ENCODE data around the gene PFN1. TPM values are rescaled to one million over a fixed set of nuclear protein-coding genes. Genes with fewer than 3 reads are reported as not detected.

PFN1 gene
- total RNA-seq, 1 experiment from 2014 or later, result 1,213 TPM

- CTCF ChIA-PET, result no interaction called here
- H4K20me1 ChIP-seq (ENCODE audit: insufficient read depth), result no peaks in the 10 kb centered on the region
- no peak for DNase-seq (ENCODE audit: low read depth, low spot score)
- ATAC-seq, result no peak
- intact Hi-C loops (cut with micrococcal nuclease), result no loop called here
- no peaks in the 10 kb centered on the region for H3K9me2 ChIP-seq (ENCODE audit: insufficient read depth)
- RAD21 ChIA-PET (ENCODE audit: low non-redundant PET in 1 of 2, low total read pairs in 2 of 2, uncharacterized antibody in 2 of 2, unreplicated experiment in 2 of 2), result no interaction called here
- H3K27ac ChIP-seq (ENCODE audit: low read depth, low read length), result no peak overlapping the region
- H3K79me2 ChIP-seq (ENCODE audit: insufficient read depth, low read length), result peaks cover 11% of the 10 kb centered on the region; the same call in 1 of the 2 replicates
- no peaks in the 10 kb centered on the region for H3K27me3 ChIP-seq (ENCODE audit: insufficient read depth, low read length)
- no TSS peak for BruUV-seq (replicated peaks)
- POLR2A ChIA-PET, result interaction anchor here (1.4 to 1.5 kb wide), 2 partner anchors 13 to 15 kb away, joined by 3 to 7 read pairs; no protein-coding TSS in a partner anchor
- no peak overlapping the region for H3K9ac ChIP-seq (ENCODE audit: low read length)
- no peak for TF ChIP-seq FOSL1 (IDR thresholded peaks at IDR 0.05; ENCODE audit: low read depth)
- no peak for TF ChIP-seq POLR2A (IDR thresholded peaks at IDR 0.05; ENCODE audit: borderline replicate concordance, extremely low read depth, insufficient read depth, insufficient read length)
- TF ChIP-seq SIN3A (IDR thresholded peaks at IDR 0.05; ENCODE audit: low read depth), result no peak
- TF ChIP-seq ZBTB33 (IDR thresholded peaks at IDR 0.05; ENCODE audit: extremely low read depth, insufficient replicate concordance, low read length), result no peak
- no peak for TF ChIP-seq EZH2phosphoT487 (IDR thresholded peaks at IDR 0.05; ENCODE audit: borderline replicate concordance)
- no peak for TF ChIP-seq JUND (IDR thresholded peaks at IDR 0.05)
- H3K4me2 ChIP-seq (ENCODE audit: low read length), result no peak overlapping the region
- H3K4me3 ChIP-seq (replicated peaks in 1 of 2; ENCODE audit: low read depth in 1 of 2, low read length in 2 of 2), result no peak overlapping the region
- peaks cover 13 to 44% of the 10 kb centered on the region in 2 experiments for H3K4me1 ChIP-seq (ENCODE audit: control insufficient read depth in 1 of 2, insufficient read depth in 2 of 2, low read length in 2 of 2)
- no peaks in the 10 kb centered on the region for H3K9me3 ChIP-seq (ENCODE audit: control insufficient read depth in 1 of 2, insufficient read depth in 1 of 2, low read depth in 1 of 2, low read length in 2 of 2)
- no peaks in the 10 kb centered on the region for H3K36me3 ChIP-seq (ENCODE audit: control insufficient read depth in 1 of 2, insufficient read depth in 2 of 2, low read length in 2 of 2)
- no peak overlapping the region for H2AFZ ChIP-seq (ENCODE audit: low read depth, low read length, poor library complexity, severe bottlenecking)
These were observed 5.2 kb upstream of the PFN1 start for GRCh38 chr17:4953451-4953961.

GRCh38 chr17:4951486-4951885, 3.2 kb upstream of the PFN1 start:
- peaks cover 17 to 50% of the 10 kb centered on the region in 2 experiments for H3K4me1 ChIP-seq (ENCODE audit: control insufficient read depth in 1 of 2, insufficient read depth in 2 of 2, low read length in 2 of 2)
- ATAC-seq (no peak), DNase-seq (ENCODE audit: low read depth, low spot score) (no peak)
- BruUV-seq (replicated peaks), result no TSS peak
- no peaks in the 10 kb centered on the region for H3K27me3 ChIP-seq (ENCODE audit: insufficient read depth, low read length)
- H3K79me2 ChIP-seq (ENCODE audit: insufficient read depth, low read length), result peaks cover 31% of the 10 kb centered on the region
- peak overlapping the region in 1 of 2 experiments; percentile 96; a peak in 2 of 4 replicates for H3K4me3 ChIP-seq (replicated peaks in 1 of 2; ENCODE audit: low read depth in 1 of 2, low read length in 2 of 2)
- H4K20me1 ChIP-seq (ENCODE audit: insufficient read depth), result peaks cover 7% of the 10 kb centered on the region; the same call in 1 of the 2 replicates
- H3K36me3 ChIP-seq (ENCODE audit: control insufficient read depth in 1 of 2, insufficient read depth in 2 of 2, low read length in 2 of 2), result peaks cover 0 to 10% of the 10 kb centered on the region in 2 experiments; a peak in 1 of 4 replicates
- no peaks in the 10 kb centered on the region for H3K9me2 ChIP-seq (ENCODE audit: insufficient read depth)
- H3K4me2 ChIP-seq (ENCODE audit: low read length), result peak overlapping the region; percentile 100
- intact Hi-C loops (cut with micrococcal nuclease), result no loop called here
- H3K9me3 ChIP-seq (ENCODE audit: control insufficient read depth in 1 of 2, insufficient read depth in 1 of 2, low read depth in 1 of 2, low read length in 2 of 2), result no peaks in the 10 kb centered on the region
- H3K9ac ChIP-seq (ENCODE audit: low read length), result peak overlapping the region; percentile 97
- H2AFZ ChIP-seq (ENCODE audit: low read depth, low read length, poor library complexity, severe bottlenecking), result no peak overlapping the region
- ChIA-PET POLR2A (interaction anchor here (1.7 to 3.0 kb wide), 2 partner anchors 11 to 16 kb away, joined by 8 to 22 read pairs; partner anchors contain the start of genes RNF167, SLC25A11 and SPAG7), CTCF (no interaction called here), RAD21 (ENCODE audit: low non-redundant PET in 1 of 2, low total read pairs in 2 of 2, uncharacterized antibody in 2 of 2, unreplicated experiment in 2 of 2) (no interaction called here)
- H3K27ac ChIP-seq (ENCODE audit: low read depth, low read length), result peak overlapping the region; percentile 99
- TF ChIP-seq ATF3 (IDR thresholded peaks at IDR 0.05) (no peak), SIN3A (IDR thresholded peaks at IDR 0.05; ENCODE audit: low read depth) (no peak), FOSL1 (IDR thresholded peaks at IDR 0.05; ENCODE audit: low read depth) (no peak), RAD21 (IDR thresholded peaks at IDR 0.05; ENCODE audit: low read depth) (no peak), CBX3 (IDR thresholded peaks at IDR 0.05; ENCODE audit: low read depth) (no peak), SRF (IDR thresholded peaks at IDR 0.05; ENCODE audit: low read depth) (no peak)

Data from HCT116 (cell line).